ENCODE data around the gene BPNT1. TPM values are rescaled to one million over a fixed set of nuclear protein-coding genes. Genes with fewer than 3 reads are reported as not detected.

Gene BPNT1
- total RNA-seq, 2 donors from 2014 or later = 4.3 to 12.2 TPM

GRCh38 chr1:220012259-220012658, 77.3 kb downstream of the BPNT1 start:
- DNase-seq = no peak
- H3K9me3 ChIP-seq = no peaks in the 10 kb centered on the region
- H3K4me1 ChIP-seq = no peaks in the 10 kb centered on the region
- intact Hi-C loops (cut with DNase I) = no loop called here
- TF ChIP-seq CTCF (IDR thresholded peaks at IDR 0.05) (no peak), POLR2A (IDR thresholded peaks at IDR 0.05) (no peak)
- no peak for ATAC-seq
- no peaks in the 10 kb centered on the region for H3K27me3 ChIP-seq
- H3K4me3 ChIP-seq = no peak overlapping the region
- H3K36me3 ChIP-seq (replicated peaks in 1 of 2; ENCODE audit: insufficient read depth in 1 of 2, low read depth in 2 of 2) = peaks cover 13 to 17% of the 10 kb centered on the region in 2 donors
- WGBS, 2 donors = 64 to 76% methylated on average over 3 of the region's 3 CpGs
- H3K27ac ChIP-seq = no peak overlapping the region

DNA sequence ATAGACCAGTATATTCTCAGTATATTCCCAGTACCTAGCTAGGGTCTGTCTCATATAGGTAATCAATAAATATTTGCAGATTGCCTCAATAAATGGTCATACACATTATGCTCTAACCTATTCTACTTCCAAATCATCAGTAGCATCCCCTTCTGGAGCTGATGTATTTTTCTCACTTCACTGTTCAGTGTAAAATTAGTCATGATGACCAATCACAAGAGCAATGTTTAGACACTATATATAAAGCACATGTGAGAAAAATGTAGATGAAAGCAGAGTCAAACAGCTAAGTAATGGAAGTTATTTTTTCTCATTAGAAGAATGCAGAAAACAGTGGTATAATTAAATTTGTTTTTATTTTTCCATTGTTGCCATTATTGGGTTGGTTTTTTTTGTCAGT, 78.0 kb downstream of the BPNT1 start:
- intact Hi-C loops (cut with DNase I) = no loop called here
- Histone ChIP-seq H3K9me3 (no peaks in the 10 kb centered on the region), H3K4me3 (no peak overlapping the region), H3K27ac (no peak overlapping the region), H3K27me3 (no peaks in the 10 kb centered on the region), H3K36me3 (replicated peaks in 1 of 2; ENCODE audit: insufficient read depth in 1 of 2, low read depth in 2 of 2) (peaks cover 7 to 17% of the 10 kb centered on the region in 2 donors), H3K4me1 (no peaks in the 10 kb centered on the region)
- TF ChIP-seq POLR2A (IDR thresholded peaks at IDR 0.05) (no peak), CTCF (IDR thresholded peaks at IDR 0.05) (no peak)
- DNase-seq (no peak), ATAC-seq (no peak)

MicroRNAs within 50 kb of the gene (microRNA counts, 767-probe panel; counts per million panel counts)
- microRNA hsa-miR-194-5p (4,933 to 9,541 counts per million in 2 donors), microRNA hsa-miR-215 (0 to 736 counts per million in 2 donors)

Small RNAs within 50 kb of the gene (microRNA-seq; reads per million reads assigned to microRNA genes)
- gene MIR194-1 (ENCODE audit: borderline number of aligned reads in 2 of 2, borderline replicate concordance in 2 of 2) (2.8 to 4.0 reads per million in 2 donors), gene MIR215 (ENCODE audit: borderline number of aligned reads in 2 of 2, borderline replicate concordance in 2 of 2) (2.8 to 5.4 reads per million in 2 donors)

Small RNAs within 50 kb of the gene (small RNA-seq; reads per million reads assigned to genes)
- not detected for gene MIR194-1
- 12.4 reads per million, percentile 92 among the genes with 10 or more reads in this experiment for gene MIR215

Other genes with a start within 250 kb of the BPNT1 start
- under 1 TPM in 1 of 2 donors, not detected in 1; 0.52 TPM for gene SLC30A10, start 161.2 kb downstream of the BPNT1 start, total RNA-seq
- gene EPRS1, start 43.3 kb downstream of the BPNT1 start, total RNA-seq = 10 to 100 TPM; 33.0 to 37.6 TPM
- gene IARS2, start 4.3 kb upstream of the BPNT1 start, total RNA-seq = 10 to 100 TPM; 32.7 to 40.2 TPM
- 10 to 100 TPM; 14.5 to 17.5 TPM for gene RAB3GAP2, start 182.7 kb upstream of the BPNT1 start, total RNA-seq

Measured in body of pancreas (tissue), 4 donors.